LoVo (cell line): Measurements from ENCODE around the gene ACAA2.

Source experiments
- DNase-seq: peaks from one replicate; pipeline ENCODE4 v3.0.0-alpha.2; 2016; ENCODE audit warnings: low spot score

Gene ACAA2, protein sequence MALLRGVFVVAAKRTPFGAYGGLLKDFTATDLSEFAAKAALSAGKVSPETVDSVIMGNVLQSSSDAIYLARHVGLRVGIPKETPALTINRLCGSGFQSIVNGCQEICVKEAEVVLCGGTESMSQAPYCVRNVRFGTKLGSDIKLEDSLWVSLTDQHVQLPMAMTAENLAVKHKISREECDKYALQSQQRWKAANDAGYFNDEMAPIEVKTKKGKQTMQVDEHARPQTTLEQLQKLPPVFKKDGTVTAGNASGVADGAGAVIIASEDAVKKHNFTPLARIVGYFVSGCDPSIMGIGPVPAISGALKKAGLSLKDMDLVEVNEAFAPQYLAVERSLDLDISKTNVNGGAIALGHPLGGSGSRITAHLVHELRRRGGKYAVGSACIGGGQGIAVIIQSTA

GRCh38 chr18:49813319-49814146 is at the start of gene ACAA2:
Gene ACAA2, minus strand, starts transcription at chr18:49813533. Its CDS starts 49 bp downstream, at chr18:49813484.
- peak; percentile 93 for DNase-seq

GRCh38 chr18:49862656-49863385 is 49.5 kb upstream of the ACAA2 start:
- no peak for DNase-seq

GRCh38 chr18:49861659-49862058 is 48.3 kb upstream of the ACAA2 start:
- DNase-seq, result no peak

GRCh38 chr18:49859725-49860124 is 46.4 kb upstream of the ACAA2 start:
- DNase-seq, result no peak

GRCh38 chr18:49859021-49859359 is 45.7 kb upstream of the ACAA2 start:
- no peak for DNase-seq

DNA sequence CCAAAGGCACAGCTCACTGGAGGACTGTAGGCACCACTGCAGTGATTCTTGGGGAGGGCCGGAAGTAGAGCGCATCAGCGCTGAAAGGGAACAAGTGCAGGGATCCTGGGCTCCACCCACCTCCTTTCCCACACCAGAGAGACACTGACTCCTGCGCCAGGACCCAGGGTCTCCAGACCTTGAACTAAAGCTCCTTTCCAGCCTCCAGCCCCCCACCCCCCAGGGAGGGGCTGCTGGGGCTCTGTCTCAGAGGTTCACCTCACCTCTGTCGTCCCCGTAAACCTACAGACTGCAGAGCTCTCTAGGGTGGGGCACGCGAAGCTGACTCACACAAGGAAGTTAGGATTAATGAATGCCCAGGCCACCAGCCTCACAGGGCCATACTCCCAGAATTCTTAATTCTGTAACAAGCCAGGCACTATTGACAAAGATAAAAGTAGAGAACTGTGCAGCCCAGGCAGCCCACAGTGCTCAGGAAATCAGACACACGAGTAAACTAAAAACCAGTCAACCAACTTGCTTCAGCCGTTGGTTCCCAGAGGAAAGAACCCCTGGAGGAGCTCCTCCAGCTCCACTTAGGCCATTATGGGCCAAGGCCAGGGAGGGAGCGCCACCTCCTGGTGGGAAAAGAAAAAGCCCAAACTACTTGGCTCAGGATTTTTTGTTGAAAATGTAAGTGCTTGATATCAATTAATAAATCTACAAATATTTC is 45.1 kb upstream of the ACAA2 start:
- peak; percentile 85 for DNase-seq

- DNase-seq, result no peak
Measured at GRCh38 chr18:49857708-49858107, 44.4 kb upstream of the ACAA2 start.

DNA sequence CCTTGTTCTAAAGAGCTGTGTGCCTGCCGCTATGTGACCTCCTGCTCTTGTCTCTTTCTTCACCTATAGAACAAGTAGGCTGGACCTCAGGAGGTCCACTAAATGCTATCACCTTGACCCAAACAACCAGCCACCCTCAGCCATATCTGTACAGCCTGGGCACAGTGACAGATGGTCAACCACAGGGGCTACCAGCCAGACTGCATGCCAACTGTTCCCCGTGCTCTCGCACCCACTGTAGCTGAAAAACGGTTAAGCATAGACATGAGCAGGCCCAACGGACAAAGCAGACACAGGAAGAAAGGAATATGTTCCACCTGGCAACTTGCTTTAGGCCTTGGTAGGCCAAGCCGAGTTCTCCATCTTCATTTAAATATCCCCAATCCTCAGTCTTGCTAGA is 43.2 kb upstream of the ACAA2 start:
- no peak for DNase-seq

DNA sequence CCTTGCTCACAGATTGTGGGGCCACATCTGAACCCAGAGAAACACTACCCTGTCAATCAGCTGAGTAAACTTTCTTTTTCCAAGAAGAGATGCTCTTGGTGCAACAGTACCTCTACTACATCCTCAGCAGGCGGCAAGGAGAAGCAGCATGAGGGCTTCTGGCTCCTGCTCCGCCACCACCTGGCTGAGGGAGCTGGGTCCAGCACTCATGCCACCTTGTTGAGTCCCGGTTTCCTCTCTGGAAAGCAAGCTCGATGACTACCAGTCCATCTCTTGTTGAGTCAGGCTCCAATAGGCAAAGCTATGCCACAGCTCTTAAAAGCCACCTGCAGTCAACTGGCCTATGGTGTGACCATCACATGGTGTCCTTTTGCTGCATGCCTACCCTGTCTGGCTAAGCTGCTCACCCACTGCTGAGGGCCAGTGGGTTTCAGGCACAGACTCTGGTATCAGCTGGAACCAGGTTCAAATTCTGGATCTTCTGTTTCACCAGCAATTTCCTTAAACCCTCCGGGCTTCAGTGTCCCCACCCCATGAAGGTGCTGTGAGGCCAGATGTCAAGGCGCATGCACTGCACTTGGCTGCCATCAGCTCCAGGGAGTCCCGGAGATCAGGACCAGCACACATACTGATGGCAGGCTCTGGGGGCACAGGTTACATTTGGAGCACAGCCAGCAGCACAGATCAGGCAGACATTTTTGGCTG is 42.5 kb upstream of the ACAA2 start:
- DNase-seq, result no peak

DNA sequence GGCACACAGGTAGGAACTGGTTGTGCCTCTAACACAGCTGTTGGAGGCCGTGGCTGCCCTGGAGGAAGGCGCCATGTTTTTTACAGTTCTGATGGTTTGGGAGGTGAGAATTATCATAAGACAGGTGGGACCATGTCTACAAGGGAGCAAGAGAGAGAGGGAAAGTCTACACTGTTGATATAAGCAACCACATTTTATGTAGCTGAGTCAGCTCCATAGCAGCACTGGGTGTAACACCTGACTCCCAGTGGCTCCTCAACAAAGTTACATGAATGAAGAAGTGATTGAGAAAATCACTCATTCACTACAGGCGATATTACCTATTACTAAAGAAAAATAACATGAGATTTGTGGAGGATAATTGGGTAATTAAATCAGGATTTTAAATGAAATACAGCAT is 41.3 kb upstream of the ACAA2 start:
- DNase-seq, result no peak

- no peak for DNase-seq
Measured at GRCh38 chr18:49853436-49853835, 40.1 kb upstream of the ACAA2 start.

- DNase-seq, result no peak
Measured at GRCh38 chr18:49853011-49853410, 39.7 kb upstream of the ACAA2 start.

GRCh38 chr18:49851624-49852023 is 38.3 kb upstream of the ACAA2 start:
- no peak for DNase-seq

GRCh38 chr18:49850636-49851035 is 37.3 kb upstream of the ACAA2 start:
- no peak for DNase-seq

DNA sequence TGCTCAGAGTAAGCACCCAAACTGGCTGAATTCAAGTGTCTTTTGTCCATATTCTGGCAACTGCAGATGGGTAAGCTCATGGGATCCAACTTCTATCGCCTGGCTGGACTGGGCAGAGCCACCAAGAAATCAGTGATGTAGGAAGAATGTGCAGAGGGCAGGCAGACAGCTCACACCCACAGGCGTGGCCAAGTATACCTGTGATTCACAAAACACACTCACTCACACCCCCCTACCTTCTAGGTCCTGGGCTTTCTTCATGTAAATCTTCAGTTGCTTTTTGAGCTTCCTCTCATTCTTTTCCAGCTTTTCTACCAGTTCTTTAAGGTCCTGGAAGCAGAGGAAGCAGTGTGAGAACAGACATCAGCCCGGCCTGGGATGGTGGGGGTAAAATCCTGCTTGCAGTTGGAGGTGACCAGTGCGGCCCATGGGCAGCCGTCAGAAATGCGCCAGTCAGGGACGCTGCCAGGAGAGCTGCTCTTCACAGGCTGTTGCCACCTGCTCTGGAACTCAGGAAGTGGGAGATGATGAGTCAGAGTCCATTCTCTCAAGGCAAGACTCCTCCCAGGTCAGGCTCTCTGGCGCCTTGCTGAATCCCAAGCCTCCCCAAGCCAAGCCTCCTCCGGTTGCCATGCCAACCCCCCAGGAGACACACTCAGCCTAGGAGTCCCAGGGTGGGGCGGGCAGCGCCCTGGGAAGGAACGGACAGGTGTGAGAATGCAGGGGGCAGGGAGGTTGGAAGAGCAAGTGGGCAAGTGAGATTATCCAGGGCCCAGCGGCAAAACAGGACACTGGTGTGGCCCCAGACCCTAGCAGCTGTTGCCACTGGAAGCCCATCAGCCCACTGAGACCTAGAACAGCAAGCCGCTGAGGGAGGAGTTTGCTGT is 36.2 kb upstream of the ACAA2 start:
- DNase-seq, result peak; percentile 96

DNA sequence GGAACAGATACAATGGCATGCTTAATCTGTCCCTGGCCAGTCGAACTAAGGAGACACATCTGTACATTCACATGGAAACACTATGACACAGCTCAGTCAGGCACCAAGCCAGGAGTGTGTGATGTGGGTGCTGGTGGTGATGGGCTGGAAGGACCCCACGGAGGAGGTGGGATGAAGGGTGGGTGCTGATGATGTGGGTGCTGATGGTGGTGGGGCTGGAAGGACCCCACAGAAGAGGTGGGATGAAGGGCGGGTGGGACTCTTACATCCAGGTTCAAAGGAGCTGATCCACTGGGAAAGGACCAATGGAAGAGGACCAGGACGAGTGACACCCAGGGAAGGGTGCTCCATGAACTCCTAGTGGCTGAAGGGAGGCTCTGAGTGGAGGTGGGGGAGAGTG is 34.8 kb upstream of the ACAA2 start:
- no peak for DNase-seq

- no peak for DNase-seq
Measured at GRCh38 chr18:49847524-49847923, 34.2 kb upstream of the ACAA2 start.

DNA sequence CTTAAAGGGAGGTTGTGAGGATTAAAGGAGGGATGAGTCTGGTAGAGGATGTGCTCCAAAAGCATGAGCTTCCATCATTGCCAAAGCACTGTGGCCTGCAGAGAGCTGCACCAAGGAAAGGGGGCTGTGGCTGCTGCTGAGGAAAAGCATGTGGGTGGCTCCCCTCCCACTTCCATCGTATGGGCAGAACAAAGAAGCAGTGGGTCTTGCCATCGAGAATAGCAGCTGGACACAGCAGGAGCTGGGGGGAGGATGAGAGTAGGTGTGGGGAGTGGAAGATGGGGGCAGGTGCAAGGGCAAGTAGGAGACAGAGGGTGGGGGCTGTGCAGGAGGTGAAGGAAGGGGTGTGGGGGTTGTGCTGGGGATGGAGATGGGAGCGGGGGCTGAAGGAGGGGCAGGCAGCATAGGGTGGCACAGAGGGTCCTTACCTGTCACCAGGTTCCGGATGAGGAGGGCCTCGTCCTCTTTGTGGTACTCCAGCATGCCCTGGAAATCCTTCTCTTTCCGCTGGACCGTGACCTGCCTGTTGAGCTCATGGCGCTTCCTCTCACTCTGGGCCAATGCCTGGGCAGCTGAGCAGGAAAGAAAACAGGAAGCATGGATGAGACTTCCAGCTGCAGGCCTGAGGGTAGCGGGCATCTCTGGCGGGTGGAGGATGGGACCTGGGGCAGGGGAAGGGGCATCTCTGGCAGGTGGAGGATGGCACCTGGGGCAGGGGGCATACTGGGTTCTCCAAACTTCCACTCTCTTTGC is 33.6 kb upstream of the ACAA2 start:
- DNase-seq, result no peak

DNA sequence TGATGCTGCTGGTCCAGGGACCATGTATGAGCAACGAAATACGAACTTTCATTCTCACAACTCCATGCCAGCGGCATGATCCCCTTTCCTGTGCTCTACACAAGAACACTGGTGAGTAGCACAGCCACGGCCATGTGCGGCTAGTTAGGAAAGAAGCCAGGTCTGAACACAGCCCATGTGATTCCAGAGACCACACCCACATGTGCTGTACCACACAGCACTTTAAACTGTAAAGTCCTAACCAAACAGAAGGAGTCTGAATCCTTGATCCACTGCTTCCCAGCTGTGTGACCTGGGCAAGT is 33.0 kb upstream of the ACAA2 start:
- no peak for DNase-seq
